ENCODE data around the gene INO80B. TPM values are rescaled to one million over a fixed set of nuclear protein-coding genes. Genes with fewer than 3 reads are reported as not detected.

Gene INO80B
- polyA plus RNA-seq, 1 of the 3 experiments (the other 2 are of a cell fraction): 41.7 TPM

DNA sequence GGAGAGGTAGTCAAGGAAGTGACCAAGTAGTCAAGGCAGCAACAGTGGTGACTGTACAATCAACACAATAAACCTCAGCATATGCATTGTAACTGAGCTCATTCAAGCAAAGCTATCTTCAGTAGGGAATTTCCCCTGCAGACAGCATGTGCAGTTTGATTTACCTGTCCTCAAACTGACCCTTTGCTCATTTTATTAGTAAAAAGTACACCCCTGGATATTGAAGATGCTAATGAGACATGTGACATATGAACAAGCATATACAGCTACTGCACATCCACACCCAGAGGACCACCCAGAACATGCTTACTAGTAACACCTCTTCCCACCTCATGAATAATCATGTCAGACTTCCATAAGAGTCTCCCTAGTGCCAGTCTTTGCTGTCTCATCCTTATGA lies 48.9 kb upstream of the INO80B start (continued):
- no peak for TF ChIP-seq RXRA (IDR thresholded peaks at IDR 0.05; ENCODE audit: borderline replicate concordance, low read depth)

DNA sequence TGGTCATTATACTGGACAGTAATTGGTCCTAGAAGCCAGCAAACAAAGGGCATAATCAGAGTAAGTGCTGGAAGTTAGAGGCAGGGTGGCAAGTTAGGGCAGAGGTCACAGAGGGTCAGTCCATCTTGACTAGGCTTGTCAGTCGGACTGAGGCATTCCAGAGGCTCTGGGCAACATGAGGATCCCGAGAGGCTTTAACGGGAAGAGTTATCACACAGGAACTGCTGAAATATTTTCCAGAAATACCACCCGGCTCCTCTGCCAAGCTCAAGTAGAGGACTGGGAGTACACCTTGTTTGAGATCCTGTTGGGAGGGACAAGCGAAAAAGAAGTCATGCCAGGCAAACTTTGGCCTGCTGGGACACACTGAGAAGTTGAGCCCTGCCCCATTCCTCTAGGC lies 47.2 kb upstream of the INO80B start:
- no peak for DNase-seq
- CTCF ChIA-PET: interaction anchor here (1.9 to 2.9 kb wide), 2 partner anchors 7 to 16 kb away, joined by 5 to 12 read pairs; no protein-coding TSS in a partner anchor
- H3K27me3 ChIP-seq (ENCODE audit: insufficient read depth): no peaks in the 10 kb centered on the region
- H3K4me1 ChIP-seq (ENCODE audit: control insufficient read depth in 1 of 2, insufficient read depth in 2 of 2, low read depth in 1 of 2, low read length in 1 of 2): peaks cover 2 to 9% of the 10 kb centered on the region in 2 experiments; a peak in 2 of 4 replicates
- no peak overlapping the region for H3K4me2 ChIP-seq
- WGBS (ENCODE audit: low lambda C conversion rate): 67% methylated on average over 5 of the region's 5 CpGs
- no peaks in the 10 kb centered on the region for H3K79me2 ChIP-seq (ENCODE audit: insufficient read depth)
- TF ChIP-seq MEF2A (IDR thresholded peaks at IDR 0.05; ENCODE audit: borderline replicate concordance, low read depth) (no peak), ELF1 (IDR thresholded peaks at IDR 0.05) (no peak), RFX5 (IDR thresholded peaks at IDR 0.05; ENCODE audit: low read length) (no peak), JUND (IDR thresholded peaks at IDR 0.05) (no peak), EZH2phosphoT487 (IDR thresholded peaks at IDR 0.05; ENCODE audit: borderline replicate concordance, low read depth) (no peak), RCOR1 (IDR thresholded peaks at IDR 0.05; ENCODE audit: low read length) (no peak), RXRA (IDR thresholded peaks at IDR 0.05; ENCODE audit: borderline replicate concordance, low read depth) (no peak), GATA2 (CRISPR knock-in tag; IDR thresholded peaks at IDR 0.05) (no peak), EP300 (IDR thresholded peaks at IDR 0.05; ENCODE audit: borderline replicate concordance in 1 of 2, low read depth in 1 of 2, low read length in 1 of 2) (no peak), TCF12 (IDR thresholded peaks at IDR 0.05) (no peak)
- TF ChIP-seq, protein P1, sequence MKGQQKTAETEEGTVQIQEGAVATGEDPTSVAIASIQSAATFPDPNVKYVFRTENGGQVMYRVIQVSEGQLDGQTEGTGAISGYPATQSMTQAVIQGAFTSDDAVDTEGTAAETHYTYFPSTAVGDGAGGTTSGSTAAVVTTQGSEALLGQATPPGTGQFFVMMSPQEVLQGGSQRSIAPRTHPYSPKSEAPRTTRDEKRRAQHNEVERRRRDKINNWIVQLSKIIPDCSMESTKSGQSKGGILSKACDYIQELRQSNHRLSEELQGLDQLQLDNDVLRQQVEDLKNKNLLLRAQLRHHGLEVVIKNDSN (IDR thresholded peaks at IDR 0.05; ENCODE audit: borderline replicate concordance, low read depth): no peak
- TF ChIP-seq, protein P2, sequence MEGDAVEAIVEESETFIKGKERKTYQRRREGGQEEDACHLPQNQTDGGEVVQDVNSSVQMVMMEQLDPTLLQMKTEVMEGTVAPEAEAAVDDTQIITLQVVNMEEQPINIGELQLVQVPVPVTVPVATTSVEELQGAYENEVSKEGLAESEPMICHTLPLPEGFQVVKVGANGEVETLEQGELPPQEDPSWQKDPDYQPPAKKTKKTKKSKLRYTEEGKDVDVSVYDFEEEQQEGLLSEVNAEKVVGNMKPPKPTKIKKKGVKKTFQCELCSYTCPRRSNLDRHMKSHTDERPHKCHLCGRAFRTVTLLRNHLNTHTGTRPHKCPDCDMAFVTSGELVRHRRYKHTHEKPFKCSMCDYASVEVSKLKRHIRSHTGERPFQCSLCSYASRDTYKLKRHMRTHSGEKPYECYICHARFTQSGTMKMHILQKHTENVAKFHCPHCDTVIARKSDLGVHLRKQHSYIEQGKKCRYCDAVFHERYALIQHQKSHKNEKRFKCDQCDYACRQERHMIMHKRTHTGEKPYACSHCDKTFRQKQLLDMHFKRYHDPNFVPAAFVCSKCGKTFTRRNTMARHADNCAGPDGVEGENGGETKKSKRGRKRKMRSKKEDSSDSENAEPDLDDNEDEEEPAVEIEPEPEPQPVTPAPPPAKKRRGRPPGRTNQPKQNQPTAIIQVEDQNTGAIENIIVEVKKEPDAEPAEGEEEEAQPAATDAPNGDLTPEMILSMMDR (IDR thresholded peaks at IDR 0.05): no peak
- TF ChIP-seq, protein P3, sequence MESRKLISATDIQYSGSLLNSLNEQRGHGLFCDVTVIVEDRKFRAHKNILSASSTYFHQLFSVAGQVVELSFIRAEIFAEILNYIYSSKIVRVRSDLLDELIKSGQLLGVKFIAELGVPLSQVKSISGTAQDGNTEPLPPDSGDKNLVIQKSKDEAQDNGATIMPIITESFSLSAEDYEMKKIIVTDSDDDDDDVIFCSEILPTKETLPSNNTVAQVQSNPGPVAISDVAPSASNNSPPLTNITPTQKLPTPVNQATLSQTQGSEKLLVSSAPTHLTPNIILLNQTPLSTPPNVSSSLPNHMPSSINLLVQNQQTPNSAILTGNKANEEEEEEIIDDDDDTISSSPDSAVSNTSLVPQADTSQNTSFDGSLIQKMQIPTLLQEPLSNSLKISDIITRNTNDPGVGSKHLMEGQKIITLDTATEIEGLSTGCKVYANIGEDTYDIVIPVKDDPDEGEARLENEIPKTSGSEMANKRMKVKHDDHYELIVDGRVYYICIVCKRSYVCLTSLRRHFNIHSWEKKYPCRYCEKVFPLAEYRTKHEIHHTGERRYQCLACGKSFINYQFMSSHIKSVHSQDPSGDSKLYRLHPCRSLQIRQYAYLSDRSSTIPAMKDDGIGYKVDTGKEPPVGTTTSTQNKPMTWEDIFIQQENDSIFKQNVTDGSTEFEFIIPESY (IDR thresholded peaks at IDR 0.05; ENCODE audit: borderline replicate concordance, low read depth): no peak
- TF ChIP-seq, protein P4, sequence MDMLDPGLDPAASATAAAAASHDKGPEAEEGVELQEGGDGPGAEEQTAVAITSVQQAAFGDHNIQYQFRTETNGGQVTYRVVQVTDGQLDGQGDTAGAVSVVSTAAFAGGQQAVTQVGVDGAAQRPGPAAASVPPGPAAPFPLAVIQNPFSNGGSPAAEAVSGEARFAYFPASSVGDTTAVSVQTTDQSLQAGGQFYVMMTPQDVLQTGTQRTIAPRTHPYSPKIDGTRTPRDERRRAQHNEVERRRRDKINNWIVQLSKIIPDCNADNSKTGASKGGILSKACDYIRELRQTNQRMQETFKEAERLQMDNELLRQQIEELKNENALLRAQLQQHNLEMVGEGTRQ (IDR thresholded peaks at IDR 0.05; ENCODE audit: borderline replicate concordance, low read depth, low read length): no peak
- TF ChIP-seq, protein P5, sequence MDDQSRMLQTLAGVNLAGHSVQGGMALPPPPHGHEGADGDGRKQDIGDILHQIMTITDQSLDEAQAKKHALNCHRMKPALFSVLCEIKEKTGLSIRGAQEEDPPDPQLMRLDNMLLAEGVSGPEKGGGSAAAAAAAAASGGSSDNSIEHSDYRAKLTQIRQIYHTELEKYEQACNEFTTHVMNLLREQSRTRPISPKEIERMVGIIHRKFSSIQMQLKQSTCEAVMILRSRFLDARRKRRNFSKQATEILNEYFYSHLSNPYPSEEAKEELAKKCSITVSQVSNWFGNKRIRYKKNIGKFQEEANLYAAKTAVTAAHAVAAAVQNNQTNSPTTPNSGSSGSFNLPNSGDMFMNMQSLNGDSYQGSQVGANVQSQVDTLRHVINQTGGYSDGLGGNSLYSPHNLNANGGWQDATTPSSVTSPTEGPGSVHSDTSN (IDR thresholded peaks at IDR 0.05): no peak
- no peaks in the 10 kb centered on the region for H3F3A ChIP-seq (replicated peaks; ENCODE audit: insufficient read depth)
- H4K20me1 ChIP-seq (ENCODE audit: insufficient read depth): no peaks in the 10 kb centered on the region
- no peak overlapping the region for H3K9ac ChIP-seq
- H2AFZ ChIP-seq (ENCODE audit: low read depth): no peak overlapping the region
- no peak overlapping the region for H3K27ac ChIP-seq (ENCODE audit: low read depth in 2 of 2, low read length in 1 of 2)
- POLR2A ChIA-PET: no interaction called here
- no peaks in the 10 kb centered on the region for H3K9me2 ChIP-seq
- H3K9me3 ChIP-seq: no peaks in the 10 kb centered on the region
- no peaks in the 10 kb centered on the region for H3K36me3 ChIP-seq (replicated peaks in 1 of 2; ENCODE audit: control insufficient read depth in 1 of 2, insufficient read depth in 2 of 2, low read length in 1 of 2)
- H3K4me3 ChIP-seq (ENCODE audit: low read depth in 2 of 2, low read length in 1 of 2): no peak overlapping the region
